ENCODE data around the gene KRTAP13-2.

The KRTAP13-2 gene

GRCh38 chr21:30348506-30348905 lies 23.6 kb downstream of the KRTAP13-2 start, which contains the start of gene KRTAP23-1:
Gene KRTAP23-1, minus strand, starts transcription at chr21:30348606. Its CDS starts 0 bp downstream, at chr21:30348606.
- no peak within 1 kb of the TSS for H3K4me3 ChIP-seq (ENCODE audit: low read depth, low read length)
- H3K4me1 ChIP-seq (ENCODE audit: control insufficient read depth, insufficient read depth, low read length), result peaks cover 12% of the 10 kb centered on the region
- H3K27me3 ChIP-seq (ENCODE audit: control insufficient read depth, insufficient read depth, low read length), result no peaks in the 10 kb centered on the region
- H3K36me3 ChIP-seq (ENCODE audit: control insufficient read depth, insufficient read depth, low read length), result no peaks in the 10 kb centered on the region
- no peak within 1 kb of the TSS for H3K9ac ChIP-seq (ENCODE audit: low read depth, low read length)
- no peaks in the 10 kb centered on the region for H3K9me3 ChIP-seq (ENCODE audit: control insufficient read depth, insufficient read depth, low read length)
- H3K27ac ChIP-seq (ENCODE audit: low read depth, low read length), result peak within 1 kb of the TSS; percentile 5

GRCh38 chr21:30345014-30345413 lies 27.1 kb downstream of the KRTAP13-2 start:
- H3K4me3 ChIP-seq (ENCODE audit: low read depth, low read length), result no peak overlapping the region
- H3K9ac ChIP-seq (ENCODE audit: low read depth, low read length), result no peak overlapping the region
- no peaks in the 10 kb centered on the region for H3K27me3 ChIP-seq (ENCODE audit: control insufficient read depth, insufficient read depth, low read length)
- no peaks in the 10 kb centered on the region for H3K36me3 ChIP-seq (ENCODE audit: control insufficient read depth, insufficient read depth, low read length)
- peaks cover 9% of the 10 kb centered on the region for H3K4me1 ChIP-seq (ENCODE audit: control insufficient read depth, insufficient read depth, low read length)
- no peaks in the 10 kb centered on the region for H3K9me3 ChIP-seq (ENCODE audit: control insufficient read depth, insufficient read depth, low read length)
- H3K27ac ChIP-seq (ENCODE audit: low read depth, low read length), result no peak overlapping the region

GRCh38 chr21:30340714-30341573 lies 31.1 kb downstream of the KRTAP13-2 start:
- no peak overlapping the region for H3K27ac ChIP-seq (ENCODE audit: low read depth, low read length)
- no peaks in the 10 kb centered on the region for H3K27me3 ChIP-seq (ENCODE audit: control insufficient read depth, insufficient read depth, low read length)
- H3K36me3 ChIP-seq (ENCODE audit: control insufficient read depth, insufficient read depth, low read length), result no peaks in the 10 kb centered on the region
- no peak overlapping the region for H3K4me3 ChIP-seq (ENCODE audit: low read depth, low read length)
- no peak overlapping the region for H3K9ac ChIP-seq (ENCODE audit: low read depth, low read length)
- H3K9me3 ChIP-seq (ENCODE audit: control insufficient read depth, insufficient read depth, low read length), result no peaks in the 10 kb centered on the region
- H3K4me1 ChIP-seq (ENCODE audit: control insufficient read depth, insufficient read depth, low read length), result no peaks in the 10 kb centered on the region

GRCh38 chr21:30338717-30339116 lies 33.4 kb downstream of the KRTAP13-2 start:
- Histone ChIP-seq H3K36me3 (ENCODE audit: control insufficient read depth, insufficient read depth, low read length) (no peaks in the 10 kb centered on the region), H3K4me1 (ENCODE audit: control insufficient read depth, insufficient read depth, low read length) (no peaks in the 10 kb centered on the region), H3K9me3 (ENCODE audit: control insufficient read depth, insufficient read depth, low read length) (no peaks in the 10 kb centered on the region), H3K9ac (ENCODE audit: low read depth, low read length) (no peak overlapping the region), H3K27ac (ENCODE audit: low read depth, low read length) (no peak overlapping the region), H3K27me3 (ENCODE audit: control insufficient read depth, insufficient read depth, low read length) (no peaks in the 10 kb centered on the region), H3K4me3 (ENCODE audit: low read depth, low read length) (no peak overlapping the region)

- no peaks in the 10 kb centered on the region for H3K9me3 ChIP-seq (ENCODE audit: control insufficient read depth, insufficient read depth, low read length)
- H3K4me3 ChIP-seq (ENCODE audit: low read depth, low read length), result no peak overlapping the region
- no peaks in the 10 kb centered on the region for H3K4me1 ChIP-seq (ENCODE audit: control insufficient read depth, insufficient read depth, low read length)
- H3K9ac ChIP-seq (ENCODE audit: low read depth, low read length), result no peak overlapping the region
- H3K27me3 ChIP-seq (ENCODE audit: control insufficient read depth, insufficient read depth, low read length), result no peaks in the 10 kb centered on the region
- H3K27ac ChIP-seq (ENCODE audit: low read depth, low read length), result no peak overlapping the region
- no peaks in the 10 kb centered on the region for H3K36me3 ChIP-seq (ENCODE audit: control insufficient read depth, insufficient read depth, low read length)
These were observed 34.3 kb downstream of the KRTAP13-2 start for GRCh38 chr21:30337772-30338171.

- H3K4me3 ChIP-seq (ENCODE audit: low read depth, low read length), result no peak within 1 kb of the TSS
- no peaks in the 10 kb centered on the region for H3K9me3 ChIP-seq (ENCODE audit: control insufficient read depth, insufficient read depth, low read length)
- H3K4me1 ChIP-seq (ENCODE audit: control insufficient read depth, insufficient read depth, low read length), result no peaks in the 10 kb centered on the region
- no peak within 1 kb of the TSS for H3K27ac ChIP-seq (ENCODE audit: low read depth, low read length)
- H3K27me3 ChIP-seq (ENCODE audit: control insufficient read depth, insufficient read depth, low read length), result no peaks in the 10 kb centered on the region
- no peaks in the 10 kb centered on the region for H3K36me3 ChIP-seq (ENCODE audit: control insufficient read depth, insufficient read depth, low read length)
- no peak within 1 kb of the TSS for H3K9ac ChIP-seq (ENCODE audit: low read depth, low read length)
These were observed 34.8 kb downstream of the KRTAP13-2 start, which contains the start of gene KRTAP27-1 for GRCh38 chr21:30337276-30337744. Gene KRTAP27-1, minus strand, starts transcription at chr21:30337694. Its CDS starts 26 bp downstream, at chr21:30337668.

- no peaks in the 10 kb centered on the region for H3K27me3 ChIP-seq (ENCODE audit: control insufficient read depth, insufficient read depth, low read length)
- no peaks in the 10 kb centered on the region for H3K4me1 ChIP-seq (ENCODE audit: control insufficient read depth, insufficient read depth, low read length)
- H3K4me3 ChIP-seq (ENCODE audit: low read depth, low read length), result no peak overlapping the region
- no peaks in the 10 kb centered on the region for H3K36me3 ChIP-seq (ENCODE audit: control insufficient read depth, insufficient read depth, low read length)
- no peak overlapping the region for H3K27ac ChIP-seq (ENCODE audit: low read depth, low read length)
- no peak overlapping the region for H3K9ac ChIP-seq (ENCODE audit: low read depth, low read length)
- H3K9me3 ChIP-seq (ENCODE audit: control insufficient read depth, insufficient read depth, low read length), result no peaks in the 10 kb centered on the region
These were observed 35.5 kb downstream of the KRTAP13-2 start for GRCh38 chr21:30336596-30336995.

- H3K9me3 ChIP-seq (ENCODE audit: control insufficient read depth, insufficient read depth, low read length), result no peaks in the 10 kb centered on the region
- H3K36me3 ChIP-seq (ENCODE audit: control insufficient read depth, insufficient read depth, low read length), result no peaks in the 10 kb centered on the region
- H3K27ac ChIP-seq (ENCODE audit: low read depth, low read length), result no peak overlapping the region
- no peak overlapping the region for H3K9ac ChIP-seq (ENCODE audit: low read depth, low read length)
- H3K27me3 ChIP-seq (ENCODE audit: control insufficient read depth, insufficient read depth, low read length), result no peaks in the 10 kb centered on the region
- H3K4me3 ChIP-seq (ENCODE audit: low read depth, low read length), result no peak overlapping the region
- H3K4me1 ChIP-seq (ENCODE audit: control insufficient read depth, insufficient read depth, low read length), result no peaks in the 10 kb centered on the region
These were observed 38.3 kb downstream of the KRTAP13-2 start for GRCh38 chr21:30333736-30334135.

- no peaks in the 10 kb centered on the region for H3K36me3 ChIP-seq (ENCODE audit: control insufficient read depth, insufficient read depth, low read length)
- H3K4me1 ChIP-seq (ENCODE audit: control insufficient read depth, insufficient read depth, low read length), result 0 out of 2 replicates have a peak, but pooled peaks cover 6% of the 10 kb centered on the region
- H3K9me3 ChIP-seq (ENCODE audit: control insufficient read depth, insufficient read depth, low read length), result no peaks in the 10 kb centered on the region
- H3K27ac ChIP-seq (ENCODE audit: low read depth, low read length), result no peak overlapping the region
- no peaks in the 10 kb centered on the region for H3K27me3 ChIP-seq (ENCODE audit: control insufficient read depth, insufficient read depth, low read length)
- H3K4me3 ChIP-seq (ENCODE audit: low read depth, low read length), result no peak overlapping the region
- H3K9ac ChIP-seq (ENCODE audit: low read depth, low read length), result no peak overlapping the region
These were observed 39.4 kb downstream of the KRTAP13-2 start for GRCh38 chr21:30332681-30333080.

- H3K4me3 ChIP-seq (ENCODE audit: low read depth, low read length), result no peak overlapping the region
- no peak overlapping the region for H3K27ac ChIP-seq (ENCODE audit: low read depth, low read length)
- H3K36me3 ChIP-seq (ENCODE audit: control insufficient read depth, insufficient read depth, low read length), result no peaks in the 10 kb centered on the region
- peaks cover 11% of the 10 kb centered on the region; the same call in 1 of the 2 replicates for H3K9me3 ChIP-seq (ENCODE audit: control insufficient read depth, insufficient read depth, low read length)
- no peak overlapping the region for H3K9ac ChIP-seq (ENCODE audit: low read depth, low read length)
- no peaks in the 10 kb centered on the region for H3K27me3 ChIP-seq (ENCODE audit: control insufficient read depth, insufficient read depth, low read length)
- 0 out of 2 replicates have a peak, but pooled peaks cover 8% of the 10 kb centered on the region for H3K4me1 ChIP-seq (ENCODE audit: control insufficient read depth, insufficient read depth, low read length)
These were observed 42.7 kb downstream of the KRTAP13-2 start for GRCh38 chr21:30329203-30329875.

- 0 out of 2 replicates have a peak, but pooled peaks cover 8% of the 10 kb centered on the region for H3K4me1 ChIP-seq (ENCODE audit: control insufficient read depth, insufficient read depth, low read length)
- H3K9me3 ChIP-seq (ENCODE audit: control insufficient read depth, insufficient read depth, low read length), result peaks cover 11% of the 10 kb centered on the region; the same call in 1 of the 2 replicates
- no peak overlapping the region for H3K9ac ChIP-seq (ENCODE audit: low read depth, low read length)
- H3K27me3 ChIP-seq (ENCODE audit: control insufficient read depth, insufficient read depth, low read length), result no peaks in the 10 kb centered on the region
- H3K36me3 ChIP-seq (ENCODE audit: control insufficient read depth, insufficient read depth, low read length), result no peaks in the 10 kb centered on the region
- H3K27ac ChIP-seq (ENCODE audit: low read depth, low read length), result no peak overlapping the region
- H3K4me3 ChIP-seq (ENCODE audit: low read depth, low read length), result no peak overlapping the region
These were observed 45.7 kb downstream of the KRTAP13-2 start for GRCh38 chr21:30326390-30326789.

Measured in HUES48 (cell line).